ENCODE data around the gene NCKAP5.

NCKAP5 gene

DNA sequence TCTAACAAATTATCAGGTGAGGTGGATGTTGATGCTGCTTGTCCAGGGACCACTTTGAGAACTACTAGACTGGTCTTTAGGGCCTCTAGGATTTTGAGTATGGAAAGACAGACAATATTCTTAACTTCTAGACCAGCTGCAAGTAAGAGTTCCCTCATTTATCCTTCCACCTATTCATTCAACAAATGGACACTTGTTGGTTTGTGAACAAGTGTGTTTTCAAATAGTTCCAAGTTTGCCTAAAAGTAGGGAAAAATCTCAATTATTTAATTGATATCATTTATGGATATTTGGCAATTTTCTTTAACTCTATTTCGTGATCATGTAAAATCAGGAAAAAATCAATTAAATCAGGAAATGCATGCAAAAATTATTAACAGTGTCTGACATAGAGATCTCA, 245.4 kb downstream of the NCKAP5 start:
- DNase-seq, result no peak

DNA sequence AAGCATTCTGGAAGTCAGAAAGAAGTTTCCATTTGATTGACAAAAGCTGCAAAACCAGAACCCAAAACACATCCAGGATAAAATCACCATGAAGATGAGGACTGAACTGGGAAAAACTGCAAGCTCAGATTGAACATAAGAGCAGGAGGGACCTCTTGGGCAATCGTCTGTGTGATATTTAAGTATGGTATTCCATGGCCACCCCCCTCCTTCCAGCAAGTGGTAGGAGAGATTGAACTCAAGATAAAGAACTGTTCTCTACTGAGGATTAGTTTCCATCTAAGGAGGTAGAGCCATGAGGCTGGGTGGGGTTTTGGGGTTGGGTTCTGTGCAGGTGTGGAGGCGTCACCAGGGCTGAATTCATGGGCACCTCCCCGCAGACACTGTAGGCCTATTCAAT, 251.1 kb downstream of the NCKAP5 start:
- no peak for DNase-seq

DNA sequence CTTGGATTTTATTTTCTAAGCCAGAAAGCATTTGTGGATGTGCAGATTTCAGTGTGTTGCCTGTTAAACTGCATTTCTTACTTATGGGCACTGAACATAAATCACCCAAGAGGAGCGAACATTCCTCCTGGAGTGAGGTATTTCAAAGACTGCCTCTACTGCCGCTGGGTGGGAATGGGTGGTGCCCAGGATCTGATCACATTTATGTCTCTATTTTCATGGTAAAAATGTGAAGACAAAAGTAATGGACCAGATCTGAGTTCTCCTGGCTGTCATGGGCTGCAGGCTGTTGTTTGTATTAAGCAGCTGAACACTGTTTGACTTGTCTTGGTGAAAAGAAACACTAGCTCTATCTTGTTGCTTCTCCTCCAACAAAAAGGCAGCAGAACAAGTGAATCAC, 251.7 kb downstream of the NCKAP5 start:
- no peak for DNase-seq

DNA sequence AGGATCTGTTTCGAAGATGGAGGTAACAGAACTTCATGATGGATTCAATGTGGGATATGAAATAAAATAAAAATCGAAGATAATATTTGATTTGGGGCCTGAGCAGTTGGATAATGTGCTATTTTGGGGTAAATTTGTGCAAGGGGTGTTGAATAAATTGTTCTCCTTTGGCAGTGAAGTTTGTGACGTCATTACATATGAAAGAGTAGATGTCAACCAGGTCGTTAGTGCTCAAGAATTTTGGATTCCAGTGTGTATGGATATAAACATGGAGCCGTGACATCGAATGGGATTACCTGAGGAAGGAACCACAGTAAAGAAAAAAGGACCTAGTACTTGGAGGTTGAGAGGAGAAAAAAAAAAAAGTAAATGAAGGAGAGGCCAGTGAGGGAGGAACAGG, 253.0 kb downstream of the NCKAP5 start:
- no peak for DNase-seq

DNA sequence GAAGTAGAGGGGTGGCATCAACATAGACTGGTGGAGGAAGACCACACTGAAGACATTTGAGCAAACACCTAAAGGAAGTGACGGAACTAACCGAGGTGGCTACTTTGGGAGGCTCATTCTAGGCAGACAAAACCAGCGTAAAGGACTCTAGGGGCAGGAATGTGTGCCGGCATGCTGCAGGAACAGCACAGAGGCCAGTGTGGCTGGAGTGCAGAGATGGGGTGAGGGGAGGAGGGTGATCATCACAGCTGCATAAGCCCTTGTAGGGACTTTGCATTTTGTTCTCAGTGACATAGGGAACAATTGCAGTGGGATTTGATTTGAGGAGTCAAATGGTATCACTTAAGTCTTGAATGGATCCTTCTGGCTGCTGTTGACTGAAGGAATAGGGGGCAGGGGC, 253.5 kb downstream of the NCKAP5 start:
- no peak for DNase-seq

DNA sequence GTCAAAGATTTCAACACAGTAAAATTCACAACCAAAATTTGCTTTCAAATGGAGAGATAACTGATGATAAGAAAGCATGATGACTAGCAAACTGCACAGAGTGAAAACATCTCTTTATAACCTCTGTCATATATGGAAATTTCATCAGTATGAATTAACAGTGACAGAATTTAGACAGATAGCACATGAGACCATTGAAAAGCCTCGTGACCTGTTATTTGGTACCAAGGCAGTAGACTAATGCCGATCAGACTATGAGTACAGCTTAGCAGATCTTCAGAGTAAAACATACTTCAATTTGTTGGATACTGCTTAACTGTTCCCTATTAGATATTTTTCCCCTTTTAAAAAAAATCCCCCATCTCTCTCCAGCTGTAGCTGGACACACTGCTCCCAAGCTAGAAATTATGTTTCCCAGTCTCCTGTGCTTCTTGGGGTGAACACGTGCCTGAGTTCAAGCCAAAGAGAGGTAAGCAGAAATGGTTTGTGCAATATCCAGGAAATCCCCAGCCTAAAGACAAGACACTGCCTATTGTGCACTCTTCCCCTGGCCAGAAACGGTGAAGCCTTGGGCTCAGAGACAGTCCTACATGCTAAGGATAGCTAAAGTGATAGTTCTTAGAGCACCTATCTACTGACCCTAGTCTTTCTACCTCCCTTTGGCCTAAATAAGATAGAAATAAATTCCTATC, 256.1 kb downstream of the NCKAP5 start:
- DNase-seq, result no peak

DNA sequence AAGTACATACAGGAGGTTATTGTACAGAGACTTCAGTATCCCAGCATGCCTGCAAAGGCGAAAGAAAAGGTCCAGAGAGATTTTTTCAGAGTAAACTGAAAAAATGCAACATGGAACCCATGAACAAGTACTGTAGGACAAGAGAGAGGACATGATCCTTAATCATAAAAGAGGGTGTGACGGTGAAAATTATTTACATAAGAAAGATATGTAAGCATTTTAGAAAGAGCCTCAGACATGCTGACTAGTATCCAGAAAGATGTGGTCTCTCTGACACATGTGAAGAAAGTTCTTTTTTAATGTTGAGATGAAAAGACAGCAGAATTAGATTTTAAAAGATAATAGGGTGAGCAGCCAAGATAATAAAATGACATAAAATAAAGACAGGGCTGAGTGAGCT, 262.0 kb downstream of the NCKAP5 start:
- DNase-seq, result no peak

DNA sequence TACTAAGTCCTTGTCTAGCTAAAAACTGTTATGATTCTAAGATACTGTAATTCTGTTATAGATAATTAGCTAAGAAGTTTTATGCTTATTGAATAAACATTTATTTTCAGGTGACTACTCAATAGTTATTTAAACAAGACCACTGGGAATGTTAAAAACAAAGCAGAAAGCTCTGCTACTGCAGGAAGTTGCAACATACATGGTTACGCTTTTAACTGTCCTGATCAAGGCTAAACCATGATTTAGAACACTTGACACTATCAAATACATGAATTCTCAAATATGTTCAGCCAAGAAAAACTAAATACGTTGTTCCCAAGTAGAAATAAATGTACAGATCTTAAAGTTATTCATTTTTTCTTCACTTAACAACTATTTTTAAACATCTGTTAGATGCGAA, 263.9 kb downstream of the NCKAP5 start:
- no peak for DNase-seq

DNA sequence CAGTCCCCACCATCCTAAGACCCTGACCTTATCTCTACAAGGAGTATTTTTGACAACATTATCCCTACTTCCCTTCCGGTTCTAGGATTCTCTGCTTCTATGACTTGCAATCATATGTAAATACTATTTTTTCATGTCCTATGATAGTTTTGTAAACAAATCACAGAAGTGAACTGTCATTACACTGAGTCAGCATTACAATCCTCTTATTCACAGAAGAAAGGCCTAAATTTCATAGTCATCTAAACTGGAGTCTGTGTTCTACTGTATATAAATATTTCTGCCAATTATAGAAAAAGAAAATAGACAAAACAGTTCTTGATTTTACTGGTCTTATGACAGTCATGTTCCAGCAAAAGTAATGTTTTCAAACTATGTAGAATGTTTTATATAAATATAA, 265.1 kb downstream of the NCKAP5 start:
- no peak for DNase-seq

DNA sequence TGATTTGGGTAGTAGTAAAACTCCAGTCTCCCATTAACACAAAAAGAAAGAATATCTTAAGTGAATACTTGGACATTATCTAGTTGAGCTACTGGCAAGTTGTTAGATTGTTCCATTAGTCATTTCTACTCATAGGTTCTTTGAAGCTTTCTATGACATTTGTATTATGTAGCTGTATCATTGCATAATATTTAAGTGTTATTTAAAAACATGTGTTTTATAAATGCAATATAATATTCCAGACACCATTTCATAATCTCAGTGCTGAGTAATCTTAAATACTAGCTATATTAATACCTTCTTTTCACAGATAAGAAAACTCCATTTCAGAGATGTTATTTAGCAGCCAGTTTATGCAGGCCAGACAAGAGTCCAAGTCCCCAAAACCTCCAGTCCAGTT, 271.9 kb downstream of the NCKAP5 start:
- DNase-seq, result no peak

DNA sequence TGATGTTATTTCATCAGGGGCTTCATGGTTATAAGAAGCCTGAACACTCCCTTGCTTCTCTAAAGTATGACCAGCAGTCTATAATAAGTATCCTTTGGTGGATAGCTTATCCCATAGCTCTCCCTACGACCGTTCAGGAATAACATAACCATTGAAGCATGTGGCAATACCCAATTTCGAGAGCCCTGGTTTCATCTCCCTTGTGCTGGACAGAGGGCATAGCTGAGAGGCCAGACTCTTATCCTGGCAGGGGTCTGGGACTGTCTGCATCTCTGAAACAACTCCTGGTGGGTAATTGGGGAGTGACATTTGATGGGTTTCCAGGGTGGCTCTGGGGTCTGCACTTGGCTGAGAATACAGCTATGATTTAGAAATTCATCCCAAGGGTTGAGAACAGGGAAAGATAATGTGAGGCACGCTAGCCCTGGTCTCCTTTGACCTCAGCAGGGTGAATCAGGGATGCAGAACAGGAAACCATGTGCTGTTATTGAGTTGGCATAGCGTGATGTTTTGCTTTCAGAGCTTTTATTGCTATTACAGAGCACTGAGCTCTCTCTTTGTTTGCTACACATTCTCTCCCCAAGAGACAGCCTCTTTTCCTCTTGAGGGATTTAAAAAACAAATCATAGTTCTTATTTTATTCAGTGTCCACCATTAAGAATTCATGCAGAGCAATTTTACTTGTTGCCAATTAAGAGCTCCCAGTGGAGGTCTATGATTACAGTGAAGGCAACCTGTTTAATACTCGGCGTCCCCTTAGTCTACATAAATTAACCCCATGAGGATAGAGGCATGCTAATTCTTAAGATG, 274.5 kb downstream of the NCKAP5 start:
- DNase-seq, result no peak

DNA sequence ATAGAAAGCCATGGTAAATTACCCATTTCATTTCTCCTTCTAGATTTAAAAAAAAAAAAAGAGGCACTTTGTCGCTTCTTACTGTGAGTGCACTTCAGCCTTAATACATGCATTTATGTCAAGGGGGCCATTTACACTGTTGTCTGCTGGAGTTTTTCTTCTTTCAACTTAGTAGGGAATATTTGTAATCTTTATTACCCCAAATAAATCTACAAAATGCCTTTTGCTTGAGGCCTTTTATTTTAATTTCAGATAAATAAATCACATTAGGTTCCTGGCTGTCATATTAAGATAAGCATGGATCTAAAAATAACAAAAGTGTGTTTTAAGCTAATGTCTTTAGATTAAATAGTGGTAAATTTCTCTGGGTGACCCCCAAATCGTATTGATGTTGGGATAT, 276.0 kb downstream of the NCKAP5 start:
- DNase-seq, result no peak

DNA sequence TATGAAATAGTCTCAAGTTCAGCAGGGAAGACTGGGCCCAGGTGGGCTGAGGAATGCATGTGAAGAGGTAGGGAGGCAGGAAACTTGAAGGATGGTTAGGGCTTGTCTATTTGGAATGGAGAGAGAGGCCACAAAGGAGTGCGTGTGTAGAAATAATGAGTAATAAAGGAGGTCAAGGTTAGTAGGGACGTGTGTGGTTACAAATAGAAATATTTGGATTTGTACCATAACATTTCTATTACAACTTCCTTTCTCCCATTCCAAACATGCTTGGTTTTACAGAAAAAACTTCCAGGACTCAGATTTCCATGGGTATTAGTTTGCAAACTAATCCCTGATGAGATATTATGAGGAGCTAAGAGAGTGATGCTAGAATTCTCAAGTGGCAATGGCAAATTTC, 280.6 kb downstream of the NCKAP5 start:
- no peak for DNase-seq

DNA sequence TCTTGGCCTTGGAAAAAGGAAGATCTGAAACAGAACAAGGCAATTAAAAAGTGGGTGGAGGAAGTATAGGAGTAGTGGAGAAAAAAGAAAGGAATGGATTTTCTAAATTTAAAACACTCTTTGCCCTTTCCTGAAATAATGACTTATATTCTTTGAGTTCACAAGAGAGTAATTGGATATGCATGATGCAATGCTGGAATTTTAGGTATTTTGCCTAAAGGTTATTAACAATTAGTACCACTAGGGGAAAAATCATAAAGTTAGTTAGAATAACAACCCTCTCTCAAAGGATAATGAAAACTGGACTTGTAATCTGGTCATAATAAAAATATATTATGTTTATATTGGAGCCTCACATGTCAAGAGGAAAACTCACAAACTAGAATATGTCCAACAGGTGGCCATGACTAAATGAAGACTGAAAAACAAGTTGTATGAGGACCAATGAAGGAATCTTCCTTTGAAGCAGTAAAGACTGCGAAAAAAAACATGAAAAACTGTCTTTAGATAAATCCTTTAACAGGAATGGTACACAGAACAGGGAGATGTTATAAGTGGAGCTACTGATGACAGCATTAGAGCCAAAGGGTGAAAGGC, 281.8 kb downstream of the NCKAP5 start:
- DNase-seq, result no peak

DNA sequence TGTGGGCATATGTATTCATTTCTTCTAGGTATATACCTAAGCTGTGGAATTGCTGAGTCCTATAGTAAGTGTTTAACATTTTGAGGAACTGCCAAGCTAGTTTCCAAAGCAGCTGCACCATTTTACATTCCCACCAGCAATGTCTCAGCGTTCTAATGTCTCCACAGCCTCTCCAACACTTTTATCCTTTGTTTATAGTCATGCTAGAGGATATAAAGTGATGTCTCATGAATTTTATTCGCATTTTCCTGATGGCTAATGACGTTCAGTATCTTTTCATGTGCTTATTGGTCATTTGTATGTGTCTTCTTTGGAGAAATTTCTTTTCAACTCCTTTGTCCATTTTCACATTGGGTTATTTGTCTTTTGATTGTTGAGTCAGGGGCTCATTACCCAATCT, 295.2 kb downstream of the NCKAP5 start:
- DNase-seq, result no peak

DNA sequence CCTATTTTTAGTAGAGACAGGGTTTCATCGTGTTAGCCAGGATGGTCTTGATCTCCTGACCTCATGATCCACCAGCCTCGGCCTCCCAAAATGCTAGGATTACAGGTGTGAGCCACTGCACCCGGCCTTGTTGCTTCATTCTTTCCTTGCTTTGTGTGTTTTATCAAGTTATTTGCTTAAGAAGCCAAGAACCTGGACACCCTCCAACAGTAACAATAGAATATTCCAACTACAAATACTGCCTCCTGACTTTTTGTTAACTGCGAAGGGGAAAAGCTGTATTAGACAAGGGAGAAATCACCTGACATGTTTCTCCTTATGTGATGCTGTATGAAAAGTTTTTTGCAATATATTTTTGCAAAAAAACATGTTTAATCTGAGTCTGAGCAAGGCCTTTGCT, 297.2 kb downstream of the NCKAP5 start:
- no peak for DNase-seq

DNA sequence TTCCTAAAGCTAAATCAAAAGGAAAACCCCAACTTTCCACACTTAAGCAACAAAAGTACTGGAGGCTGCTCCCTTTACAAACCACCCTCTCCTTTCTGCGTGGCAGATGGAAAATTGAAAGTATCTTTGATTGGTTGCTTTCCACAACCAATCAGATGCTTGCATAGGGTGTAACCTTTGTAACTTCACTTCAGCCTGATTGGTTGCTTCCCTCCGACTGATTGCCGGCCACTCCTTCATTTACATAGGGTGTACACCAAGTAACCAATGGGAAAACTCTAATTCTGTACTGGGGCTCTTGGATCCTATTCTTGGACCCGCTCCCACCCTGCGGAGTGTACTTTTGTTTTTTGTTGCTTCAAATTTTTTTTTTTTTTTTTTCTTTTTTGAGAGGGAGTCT, 297.7 kb downstream of the NCKAP5 start:
- no peak for DNase-seq

DNA sequence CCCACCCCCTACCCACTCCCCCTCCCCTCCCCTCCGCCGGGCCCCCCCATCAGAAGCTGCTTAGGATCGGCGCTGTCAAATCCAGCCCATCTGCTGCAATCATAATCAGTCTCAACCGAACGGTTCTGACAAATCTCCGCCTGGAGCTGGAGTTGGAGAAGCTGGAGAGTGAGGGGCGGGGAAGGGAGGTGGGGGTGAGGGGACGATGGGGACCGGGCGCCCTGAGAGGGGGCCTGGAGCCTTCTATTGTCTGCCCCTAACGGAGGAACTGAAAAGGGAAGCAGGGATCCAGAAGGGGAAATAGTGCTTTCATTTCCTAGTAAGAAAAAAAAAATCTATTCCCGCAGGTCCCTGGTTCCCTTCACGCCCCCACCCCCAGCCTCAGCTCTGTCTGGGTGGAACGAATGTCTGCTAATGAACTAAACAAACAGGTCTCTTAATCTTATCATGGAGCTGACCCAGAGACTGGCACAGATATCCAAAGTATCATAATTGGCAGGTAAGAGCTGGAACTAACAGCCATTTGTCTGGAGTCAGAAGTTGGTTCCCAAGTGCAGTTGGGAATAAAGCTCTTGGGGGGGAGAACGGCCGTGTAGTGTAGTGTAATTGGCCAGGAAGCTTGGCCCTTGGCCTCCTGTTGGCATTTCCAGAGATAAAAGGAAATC, 301.2 kb downstream of the NCKAP5 start:
- no peak for DNase-seq

DNA sequence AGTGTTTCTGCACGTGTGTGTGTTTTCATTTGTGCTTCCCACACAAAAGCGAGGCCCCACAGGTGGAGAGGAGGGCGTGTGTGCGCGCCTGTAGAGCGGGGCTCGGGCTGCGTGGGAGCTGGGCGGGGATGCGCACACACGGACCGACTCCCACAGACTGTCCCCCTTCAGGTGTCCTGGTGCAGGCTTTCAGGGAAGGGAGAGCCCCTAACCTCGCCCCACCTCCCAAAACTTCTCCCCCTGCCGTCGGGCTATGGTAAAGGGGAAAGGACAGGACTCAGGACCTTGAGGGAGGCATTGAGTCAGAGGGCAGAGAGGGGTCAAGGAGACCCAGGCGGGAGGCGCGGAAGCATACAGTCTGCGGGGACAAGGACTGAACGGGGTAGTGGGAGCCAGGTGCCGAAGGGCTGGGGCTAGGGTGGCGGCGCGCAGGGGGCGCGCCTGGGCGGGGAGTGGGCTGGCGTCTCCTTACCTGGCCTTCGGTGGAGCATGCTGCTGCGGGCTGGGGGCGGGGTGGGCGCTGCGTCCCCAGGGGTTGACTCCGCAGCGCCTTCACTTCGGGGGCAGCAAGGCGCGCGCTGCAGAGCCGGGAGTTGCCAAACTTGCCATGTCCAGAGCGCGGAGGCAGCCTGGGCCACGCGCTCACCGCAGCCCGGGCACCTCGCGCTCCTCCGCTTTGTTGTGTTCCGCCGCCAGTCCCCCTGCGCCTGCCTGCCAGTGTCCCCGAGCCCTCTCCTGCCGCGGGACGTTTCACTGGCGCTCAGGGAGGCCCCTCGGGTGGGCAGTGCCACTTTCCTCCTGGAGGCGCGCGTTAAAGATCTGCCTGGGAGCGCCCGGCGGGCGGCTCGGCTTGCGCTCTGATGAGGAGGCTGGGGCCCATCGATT, 302.0 kb downstream of the NCKAP5 start:
- no peak for DNase-seq

DNA sequence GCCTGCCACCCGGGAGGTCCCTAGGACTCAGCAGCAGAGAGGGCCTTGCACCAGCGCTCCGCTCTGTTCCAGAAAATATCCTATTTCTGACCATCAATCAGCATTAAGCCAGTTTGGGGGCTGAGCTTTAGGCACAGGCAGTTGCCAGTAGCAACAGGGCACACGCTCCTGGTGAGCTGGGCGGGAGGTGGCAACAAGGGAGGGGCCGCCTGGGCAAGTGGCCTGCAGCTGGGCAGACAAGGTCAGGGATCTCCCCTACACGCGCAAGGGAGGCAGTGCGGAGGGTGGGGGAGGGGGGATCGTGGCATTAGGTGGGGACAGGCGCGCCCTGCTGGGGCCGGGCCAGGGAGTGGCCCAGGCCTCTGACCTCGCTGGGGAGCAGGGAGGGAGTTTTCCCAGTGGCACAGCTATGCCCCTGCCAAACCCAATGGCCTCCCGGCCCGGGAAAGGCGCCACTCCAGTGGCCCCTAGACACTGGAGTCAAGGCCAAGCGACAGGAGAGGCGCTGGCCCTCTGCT, 302.8 kb downstream of the NCKAP5 start:
- DNase-seq, result no peak

DNA sequence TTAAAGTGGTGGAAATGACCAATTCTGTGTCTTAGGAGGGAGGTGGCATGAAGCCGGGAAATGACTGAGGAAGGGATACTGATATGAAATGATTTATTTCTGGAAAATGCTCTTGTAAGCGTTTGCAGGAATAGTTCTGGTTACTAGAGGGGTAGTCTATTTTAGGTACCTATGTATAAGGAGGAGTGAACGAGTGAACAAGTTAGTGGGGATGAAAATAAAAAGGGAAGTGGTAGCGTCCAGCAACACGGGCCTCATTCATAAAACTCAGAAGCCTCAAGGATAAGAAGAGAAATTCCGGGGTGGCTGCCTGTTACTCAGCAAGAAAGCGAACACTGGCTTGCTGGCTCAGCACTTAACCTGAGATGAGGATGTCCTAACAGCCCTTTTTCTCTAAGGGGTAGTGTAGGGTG, 303.3 kb downstream of the NCKAP5 start:
- no peak for DNase-seq

DNA sequence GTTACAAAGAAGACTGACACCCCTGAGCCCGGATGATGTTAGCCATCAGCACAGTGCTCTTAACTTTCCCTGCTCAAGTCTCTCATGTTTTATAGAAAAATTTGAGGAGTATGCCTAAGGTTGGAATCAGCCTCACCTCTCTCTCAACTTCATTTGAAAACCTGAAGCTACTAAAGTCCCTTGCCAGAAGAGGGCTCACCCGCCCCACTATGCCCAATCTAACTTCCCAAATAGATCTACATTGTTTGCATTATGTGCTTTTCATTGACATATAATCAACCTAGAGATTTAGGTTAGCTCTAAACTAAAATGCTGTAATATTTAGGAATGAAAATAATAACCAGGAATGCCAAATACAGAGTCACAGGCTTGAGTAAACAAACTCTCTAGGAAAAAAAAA, 305.4 kb downstream of the NCKAP5 start:
- no peak for DNase-seq

DNA sequence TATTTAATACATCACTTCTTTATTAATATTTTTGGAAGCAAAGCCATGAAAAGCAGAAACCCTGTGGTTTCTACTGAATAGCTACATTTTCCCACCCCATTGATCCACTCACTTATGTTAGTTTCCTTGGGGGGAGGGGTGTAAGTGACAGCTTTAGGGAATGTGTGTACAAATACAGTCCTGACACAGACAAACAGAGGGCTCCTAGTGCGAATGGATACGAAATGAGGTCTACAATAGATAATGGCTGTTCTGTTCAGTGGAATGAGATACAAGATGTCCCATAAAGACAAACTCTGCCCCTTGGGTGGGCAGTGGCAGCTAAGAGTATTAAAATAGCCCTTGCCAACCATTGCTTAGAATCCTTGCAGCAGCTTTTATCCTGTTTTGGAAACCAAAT, 312.9 kb downstream of the NCKAP5 start:
- DNase-seq, result no peak
